Measurements from ENCODE around the gene ELOA.
"Not testable (repeated sequence)": the region's sequence is repeated elsewhere in the genome, so short reads cannot be mapped to it uniquely, and the experiment has no call there.

The ELOA gene, protein sequence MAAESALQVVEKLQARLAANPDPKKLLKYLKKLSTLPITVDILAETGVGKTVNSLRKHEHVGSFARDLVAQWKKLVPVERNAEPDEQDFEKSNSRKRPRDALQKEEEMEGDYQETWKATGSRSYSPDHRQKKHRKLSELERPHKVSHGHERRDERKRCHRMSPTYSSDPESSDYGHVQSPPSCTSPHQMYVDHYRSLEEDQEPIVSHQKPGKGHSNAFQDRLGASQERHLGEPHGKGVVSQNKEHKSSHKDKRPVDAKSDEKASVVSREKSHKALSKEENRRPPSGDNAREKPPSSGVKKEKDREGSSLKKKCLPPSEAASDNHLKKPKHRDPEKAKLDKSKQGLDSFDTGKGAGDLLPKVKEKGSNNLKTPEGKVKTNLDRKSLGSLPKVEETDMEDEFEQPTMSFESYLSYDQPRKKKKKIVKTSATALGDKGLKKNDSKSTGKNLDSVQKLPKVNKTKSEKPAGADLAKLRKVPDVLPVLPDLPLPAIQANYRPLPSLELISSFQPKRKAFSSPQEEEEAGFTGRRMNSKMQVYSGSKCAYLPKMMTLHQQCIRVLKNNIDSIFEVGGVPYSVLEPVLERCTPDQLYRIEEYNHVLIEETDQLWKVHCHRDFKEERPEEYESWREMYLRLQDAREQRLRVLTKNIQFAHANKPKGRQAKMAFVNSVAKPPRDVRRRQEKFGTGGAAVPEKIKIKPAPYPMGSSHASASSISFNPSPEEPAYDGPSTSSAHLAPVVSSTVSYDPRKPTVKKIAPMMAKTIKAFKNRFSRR

DNA sequence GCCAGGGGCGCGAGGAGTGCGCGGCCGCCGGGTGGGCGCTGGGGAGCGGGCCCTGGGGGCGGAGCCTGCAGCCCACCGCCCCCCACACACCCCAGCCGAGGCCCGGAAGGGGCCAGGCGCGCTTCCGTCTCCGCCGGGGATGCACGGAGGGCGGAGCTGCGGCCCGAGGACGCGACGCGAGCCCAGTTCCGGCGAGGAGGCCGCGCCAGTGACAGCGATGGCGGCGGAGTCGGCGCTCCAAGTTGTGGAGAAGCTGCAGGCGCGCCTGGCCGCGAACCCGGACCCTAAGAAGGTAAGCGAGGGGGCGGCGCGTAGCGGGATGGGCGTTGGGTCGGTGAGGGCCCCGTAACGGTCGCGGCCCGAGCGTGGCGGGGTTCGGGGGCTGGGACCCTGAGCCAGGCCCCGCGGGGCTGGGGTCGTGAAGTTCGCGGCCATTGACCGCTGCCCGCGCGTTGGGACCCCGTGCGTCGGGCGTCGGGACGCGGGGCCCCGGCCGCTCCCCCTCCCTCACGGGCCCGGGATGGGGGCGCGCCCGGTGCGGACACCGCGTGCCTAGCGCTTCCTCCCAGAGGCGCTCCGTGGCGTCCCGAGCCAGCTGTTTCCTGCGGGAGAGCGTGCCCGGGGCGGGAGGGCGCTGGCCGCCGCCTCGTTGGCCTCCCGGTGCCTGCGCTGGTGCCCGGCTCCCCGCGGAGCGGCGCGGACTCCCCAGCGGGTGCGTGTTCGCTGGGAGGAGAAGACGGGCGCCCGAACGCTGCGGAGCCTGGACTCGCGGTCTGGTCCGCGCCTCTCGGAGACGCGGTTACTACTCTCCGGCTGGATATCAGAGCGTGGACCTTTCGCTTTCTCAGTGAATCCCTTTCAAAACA lies at the start of gene ELOA:
ELOA (plus strand) TSS at position 185 of the 866 bp plus-strand sequence; CDS start at position 218, 33 bp downstream.
- peak; percentile 88 for DNase-seq

DNA sequence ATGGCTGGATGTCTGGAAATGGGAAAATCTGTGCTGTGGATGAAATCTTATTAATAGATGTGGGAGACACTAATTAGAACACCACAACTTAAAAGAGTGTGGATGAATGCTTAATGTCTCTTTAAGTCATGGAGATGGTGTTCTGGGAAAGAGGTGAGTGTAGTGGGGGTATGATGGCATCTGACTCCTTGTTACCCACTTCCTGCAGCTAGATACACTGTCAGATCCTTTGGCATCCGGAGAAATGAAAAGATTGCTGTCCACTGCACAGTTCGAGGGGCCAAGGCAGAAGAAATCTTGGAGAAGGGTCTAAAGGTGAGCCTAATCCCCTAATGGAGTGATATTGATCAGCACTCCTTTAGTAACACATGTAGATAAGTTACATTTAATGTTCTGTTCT lies 49.7 kb upstream of the ELOA start:
- no peak for DNase-seq

DNA sequence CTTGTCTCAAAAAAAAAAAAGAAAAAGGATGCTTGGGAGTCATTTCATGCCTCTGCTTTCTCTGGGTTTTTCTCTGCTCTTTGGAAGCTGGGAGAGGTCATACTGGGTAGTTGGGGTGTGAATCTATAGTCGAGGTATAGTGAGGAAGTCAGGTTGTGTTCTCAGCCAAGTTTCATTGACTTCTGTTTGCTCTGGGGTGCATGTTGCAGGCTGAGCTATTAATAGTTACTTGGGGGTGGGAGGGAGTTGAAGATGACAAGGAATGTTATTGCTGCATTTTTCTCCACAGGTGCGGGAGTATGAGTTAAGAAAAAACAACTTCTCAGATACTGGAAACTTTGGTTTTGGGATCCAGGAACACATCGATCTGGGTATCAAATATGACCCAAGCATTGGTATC lies 48.9 kb upstream of the ELOA start:
- no peak for DNase-seq

DNA sequence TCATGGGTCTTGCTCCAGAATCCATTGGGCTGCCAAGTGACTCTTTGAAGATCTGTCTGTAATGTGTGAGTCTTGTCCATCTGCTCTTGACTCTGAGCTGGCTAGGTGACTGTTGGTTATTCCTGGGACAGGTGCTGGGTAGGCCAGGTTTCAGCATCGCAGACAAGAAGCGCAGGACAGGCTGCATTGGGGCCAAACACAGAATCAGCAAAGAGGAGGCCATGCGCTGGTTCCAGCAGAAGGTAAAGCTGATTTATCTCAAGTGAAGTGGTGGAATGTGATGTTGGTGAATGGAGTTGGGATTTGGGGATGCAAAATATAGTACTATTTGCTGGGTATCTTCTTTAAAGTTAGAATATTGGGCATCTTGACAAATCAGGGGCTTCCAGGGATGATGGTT lies 47.6 kb upstream of the ELOA start:
- DNase-seq: no peak

DNA sequence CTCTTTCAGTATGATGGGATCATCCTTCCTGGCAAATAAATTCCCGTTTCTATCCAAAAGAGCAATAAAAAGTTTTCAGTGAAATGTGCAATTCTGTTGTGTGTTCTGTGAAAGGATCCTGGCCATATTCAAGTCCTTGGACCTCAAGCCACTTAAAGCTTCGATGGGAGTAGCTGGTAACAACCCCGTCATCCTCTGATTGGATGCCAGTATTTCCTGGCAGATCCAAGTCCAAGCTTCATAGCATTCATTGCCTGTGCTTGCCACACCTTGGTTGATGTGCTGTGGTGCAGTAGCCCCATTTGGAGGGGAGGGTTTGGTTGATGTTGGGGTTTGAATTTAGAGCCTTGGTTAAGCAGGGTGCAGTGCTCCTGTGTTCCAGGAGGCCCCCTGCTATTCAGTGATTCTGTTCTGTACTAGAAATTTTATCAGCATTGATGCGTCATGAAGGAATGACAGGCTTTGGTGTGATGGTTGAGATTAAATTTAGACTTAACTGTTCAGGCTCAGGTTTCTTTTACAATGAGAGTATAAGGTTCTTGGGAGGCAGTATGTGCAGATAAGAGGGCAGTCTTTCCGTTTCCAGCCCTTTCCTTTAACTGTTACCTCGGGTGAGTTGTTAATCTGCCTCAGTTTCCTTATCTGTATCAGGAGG lies 46.8 kb upstream of the ELOA start:
- DNase-seq: no peak

DNA sequence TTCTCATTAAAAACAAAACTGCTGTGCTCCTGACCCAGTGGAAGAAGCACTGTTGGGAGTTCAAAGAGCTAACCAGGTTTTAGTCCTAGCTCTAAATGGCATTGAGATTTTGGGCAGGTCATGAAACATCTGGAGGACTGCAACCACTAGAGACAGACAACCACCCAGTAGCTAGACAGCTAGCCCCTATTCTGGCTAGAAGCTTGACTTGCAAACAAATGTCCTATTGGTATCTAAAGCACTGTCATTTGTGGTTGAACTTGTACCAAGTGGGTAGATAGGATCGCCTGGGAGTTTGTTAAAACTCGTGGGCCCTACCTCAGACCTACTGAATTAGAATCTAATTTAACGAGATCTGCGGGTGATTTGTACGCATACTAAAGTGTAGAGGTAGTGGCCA lies 44.8 kb upstream of the ELOA start:
- DNase-seq: no peak

DNA sequence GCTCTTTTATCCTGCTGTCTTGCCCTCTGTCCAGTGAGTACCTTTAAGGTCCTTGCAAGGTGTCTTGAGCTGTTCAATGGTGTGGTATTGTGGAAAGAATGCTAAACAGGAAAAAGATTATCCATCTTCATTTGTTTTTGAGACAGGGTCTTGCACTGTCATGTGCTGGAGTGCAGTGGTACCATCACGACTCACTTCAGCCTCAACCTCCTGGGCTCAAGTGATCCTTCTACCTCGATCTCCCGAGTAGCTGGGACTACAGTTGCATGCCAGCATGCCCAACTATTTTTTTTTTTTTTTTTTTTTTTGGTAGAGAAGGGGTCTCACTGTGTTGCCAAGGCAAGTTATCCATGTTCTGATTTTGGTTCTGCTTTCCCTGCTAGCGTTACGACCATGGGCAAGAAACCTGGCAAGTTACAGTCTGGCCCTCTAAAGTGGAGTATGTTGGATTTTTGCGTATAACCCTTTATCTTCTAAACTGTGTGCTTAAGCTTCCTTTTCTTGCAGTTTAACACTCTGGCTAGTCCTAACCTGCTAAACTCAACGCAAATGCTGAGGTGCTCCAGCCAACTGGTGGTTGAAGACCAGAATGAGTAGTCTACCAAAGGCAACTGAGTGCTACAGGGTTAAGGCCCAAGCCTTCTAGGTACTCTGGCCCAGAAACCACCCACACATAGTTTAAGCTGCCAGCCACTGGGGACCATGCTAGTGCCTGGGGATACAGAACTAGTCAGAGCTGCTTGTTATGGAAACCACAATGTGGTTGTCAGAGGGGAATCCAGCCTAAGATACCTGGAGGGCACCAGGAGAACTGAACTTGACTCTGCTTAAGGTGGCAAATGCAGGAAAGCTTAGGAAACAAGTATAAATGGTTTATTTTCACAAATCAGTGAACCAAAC lies 43.7 kb upstream of the ELOA start:
- peak; percentile 41 for DNase-seq

DNA sequence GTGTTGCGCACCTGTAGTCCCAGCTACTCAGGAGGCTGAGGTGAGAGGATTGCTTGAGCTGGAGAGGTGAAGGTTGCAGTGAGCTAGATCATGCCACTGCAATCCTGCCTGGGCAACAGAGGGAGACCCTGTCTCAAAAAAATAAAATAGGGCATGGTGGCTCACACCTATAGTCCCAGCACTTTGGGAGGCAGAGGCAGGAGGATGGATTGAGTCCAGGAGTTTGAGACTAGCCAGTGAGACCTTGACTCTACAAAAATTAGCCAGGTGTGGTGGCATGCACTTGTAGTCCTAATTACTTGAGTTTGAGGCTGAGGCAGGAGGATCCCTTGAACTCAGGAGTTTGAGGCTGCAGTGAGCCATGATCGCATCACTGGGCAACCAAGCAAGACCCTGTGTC lies 42.0 kb upstream of the ELOA start:
- no peak for DNase-seq

DNA sequence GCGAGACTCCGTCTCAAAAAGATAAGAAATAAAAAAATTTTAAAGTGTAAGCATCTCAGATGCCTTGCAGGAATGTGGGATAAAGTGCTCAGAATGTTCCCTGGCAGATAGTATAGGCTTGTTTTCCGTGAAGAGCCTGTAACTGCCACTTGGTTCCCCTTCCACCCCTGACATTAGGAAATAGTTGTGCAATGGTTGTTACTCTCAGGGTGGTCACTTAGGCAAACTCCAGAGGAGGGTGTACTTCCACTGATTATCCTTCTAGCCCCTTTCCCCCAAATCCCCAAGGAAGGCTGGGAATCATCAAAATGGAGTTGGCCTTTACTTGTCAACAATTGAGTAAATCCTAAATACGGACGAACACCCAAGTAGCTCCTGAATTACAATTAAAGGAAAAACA lies 41.3 kb upstream of the ELOA start:
- DNase-seq: no peak

DNA sequence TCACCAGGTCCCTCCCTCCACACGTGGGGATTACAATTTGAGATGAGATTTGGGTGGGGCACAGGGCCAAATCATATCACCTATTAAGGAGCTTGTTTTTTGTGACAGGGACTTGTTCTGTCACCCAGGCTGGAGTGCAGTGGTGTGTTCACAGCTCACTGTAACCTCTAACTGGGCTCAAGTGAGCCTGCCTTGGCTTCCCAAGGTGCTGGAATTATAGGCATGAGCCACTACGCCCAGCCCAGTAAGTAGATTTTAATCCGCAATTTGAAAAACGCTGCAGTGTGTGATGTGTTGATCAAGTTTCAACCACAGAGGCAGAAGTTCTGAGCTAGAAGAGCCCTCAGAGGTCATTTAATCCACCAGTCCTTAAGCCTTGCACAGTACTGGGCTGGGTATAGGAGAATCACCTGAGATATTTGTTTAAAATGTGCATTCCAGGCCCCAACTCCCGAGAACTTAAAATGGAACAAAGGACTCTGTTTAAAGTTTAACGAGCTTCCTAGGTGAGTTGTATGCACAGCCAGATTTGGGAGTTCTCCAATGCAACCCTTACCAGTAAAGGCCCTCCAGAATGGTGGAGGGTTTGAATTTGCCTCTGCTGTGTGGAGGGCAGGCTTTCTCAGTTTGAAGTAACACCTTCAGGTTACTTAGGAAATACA lies 38.3 kb upstream of the ELOA start:
- no peak for DNase-seq

DNA sequence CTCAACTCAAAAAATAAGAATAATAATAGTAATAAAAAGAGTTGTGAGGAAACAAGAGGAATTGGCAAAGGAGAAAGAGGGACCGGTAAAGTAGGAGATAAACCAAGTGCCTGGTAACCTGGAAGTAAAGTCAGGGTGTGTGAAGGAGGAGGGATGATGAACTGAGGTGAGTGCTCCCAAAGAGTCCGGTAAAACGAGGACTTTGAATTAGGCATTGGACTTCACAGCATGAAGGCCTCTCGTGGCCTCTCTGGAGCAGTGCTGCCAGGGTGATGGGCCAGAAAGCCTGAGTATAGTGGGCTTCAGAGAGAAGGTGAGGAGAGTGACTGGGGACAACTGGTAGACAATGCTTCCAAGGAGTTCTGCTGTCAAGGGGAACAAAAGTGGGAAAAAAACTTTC lies 34.0 kb upstream of the ELOA start:
- no peak for DNase-seq

DNA sequence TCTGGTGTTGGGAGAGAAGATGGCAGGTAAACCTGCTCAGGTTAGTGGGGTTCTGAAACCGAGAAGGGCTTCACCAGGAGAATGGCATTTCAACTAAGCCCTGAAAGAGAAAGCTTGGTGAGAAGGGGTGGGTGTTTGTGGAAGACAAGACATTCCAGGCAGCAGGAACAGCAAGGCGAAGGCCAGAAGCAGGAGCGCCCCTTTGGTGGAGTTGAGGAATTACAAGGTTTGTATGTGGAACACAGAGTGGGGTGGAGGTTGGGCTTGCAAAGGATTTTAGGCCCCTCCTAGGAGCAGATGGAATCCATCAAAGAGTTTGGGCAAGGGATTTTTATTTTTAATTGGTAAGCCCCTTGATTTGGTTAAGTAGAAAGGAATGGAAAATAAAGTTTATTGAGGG lies 24.8 kb upstream of the ELOA start:
- no peak for DNase-seq

DNA sequence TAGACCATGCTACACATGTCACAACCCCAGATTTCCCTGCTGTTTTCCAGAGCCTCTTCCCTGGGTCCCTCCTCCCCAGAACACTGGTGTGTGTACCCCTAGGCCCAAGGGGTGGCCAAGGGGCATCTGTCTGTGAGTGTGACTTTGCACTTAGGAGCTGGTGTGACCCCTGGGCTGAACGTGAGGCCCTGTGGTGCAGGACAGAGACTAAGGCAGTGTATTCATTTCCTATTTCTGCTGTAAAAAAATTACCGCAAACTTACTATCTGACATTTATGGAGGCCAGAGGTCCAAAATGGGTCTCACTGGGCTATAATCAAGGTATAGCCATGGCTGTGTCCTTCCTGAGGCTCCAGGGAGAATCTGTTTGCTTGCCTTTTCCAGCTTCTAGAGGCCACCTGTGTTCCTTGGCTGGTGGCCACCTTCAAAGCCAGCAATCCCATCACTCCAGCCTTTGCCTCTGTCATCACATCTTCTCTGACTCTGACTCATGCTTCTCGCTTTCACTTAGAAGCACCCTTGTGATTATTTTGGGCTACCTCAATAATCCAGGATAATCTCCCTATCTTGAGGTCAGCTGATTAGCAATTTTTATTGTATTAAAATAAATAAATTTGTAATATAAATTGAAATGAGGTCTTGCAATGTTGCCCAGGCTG lies 24.0 kb upstream of the ELOA start:
- peak; percentile 34 for DNase-seq

DNA sequence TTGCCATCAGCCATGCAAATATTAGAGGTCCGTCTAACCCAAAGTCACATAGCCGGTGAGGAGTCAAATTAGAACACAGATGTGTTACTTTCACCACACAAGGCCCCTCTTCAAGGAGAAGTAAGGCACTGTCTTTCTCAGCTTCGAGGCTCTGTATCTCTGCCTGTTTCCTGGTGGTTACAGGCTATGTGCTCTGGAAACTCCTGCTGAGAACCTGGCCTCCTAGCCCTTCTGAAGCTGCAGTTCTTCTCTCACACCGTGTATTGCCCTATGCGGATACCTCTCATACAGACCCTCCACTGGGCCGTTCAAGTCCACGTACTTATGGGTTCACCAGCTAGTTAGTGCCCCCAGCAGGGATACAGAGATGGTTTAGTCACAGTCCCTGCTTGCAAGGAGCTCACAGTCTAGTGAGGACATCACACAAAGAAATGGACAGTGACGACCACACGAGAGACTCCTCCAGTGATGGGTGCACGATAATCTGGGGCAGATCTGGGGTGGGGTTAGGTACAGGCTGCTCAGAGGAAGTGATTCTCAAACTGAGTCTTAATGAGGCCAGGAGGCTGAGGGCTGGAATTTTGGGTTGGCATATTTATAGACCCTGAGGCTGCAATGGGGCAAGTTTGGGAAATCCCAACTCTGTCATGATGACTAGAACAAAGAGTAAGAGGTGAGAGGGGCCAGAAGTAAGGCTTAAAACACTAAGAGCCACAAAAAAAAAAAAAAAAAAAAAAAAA lies 22.8 kb upstream of the ELOA start:
- peak; percentile 73 for DNase-seq

DNA sequence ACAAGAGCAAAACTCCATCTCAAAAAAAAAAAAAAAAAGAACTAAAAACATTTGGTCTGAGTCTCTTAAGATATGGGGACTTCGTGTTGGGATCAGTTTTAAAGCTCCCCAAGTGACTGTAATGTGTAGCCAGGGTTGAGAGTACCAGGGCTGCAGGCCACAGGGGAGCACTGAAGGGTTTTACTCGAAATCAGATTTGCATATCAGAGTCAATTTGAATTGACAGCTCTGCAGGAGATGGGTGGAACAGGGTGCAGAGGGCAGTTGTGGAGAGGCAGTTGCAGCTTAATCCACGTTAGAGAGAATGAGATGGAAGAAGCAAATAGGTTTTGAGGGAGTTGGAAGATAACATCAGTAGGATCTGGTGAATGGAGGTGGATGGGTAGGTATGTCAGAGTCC lies 20.6 kb upstream of the ELOA start:
- no peak for DNase-seq

DNA sequence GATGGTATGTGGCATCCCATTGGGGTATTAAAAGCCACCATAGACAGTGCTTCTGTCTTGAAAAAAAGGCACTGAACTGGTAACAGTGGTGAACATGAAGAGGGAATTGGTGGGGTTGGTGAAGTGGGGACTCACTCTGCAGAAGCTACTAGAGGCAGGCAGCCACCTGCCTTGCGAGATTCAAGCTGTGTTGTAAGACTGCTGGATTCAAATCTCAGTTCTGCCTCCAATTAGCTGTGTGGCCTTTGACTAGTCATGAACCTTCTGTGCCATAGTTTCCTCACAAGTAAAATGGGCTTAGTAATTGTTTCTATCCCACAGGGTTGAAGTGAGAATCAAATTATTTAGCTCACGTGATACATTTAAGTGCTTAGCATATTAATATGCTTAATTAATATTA lies 16.6 kb upstream of the ELOA start:
- no peak for DNase-seq

DNA sequence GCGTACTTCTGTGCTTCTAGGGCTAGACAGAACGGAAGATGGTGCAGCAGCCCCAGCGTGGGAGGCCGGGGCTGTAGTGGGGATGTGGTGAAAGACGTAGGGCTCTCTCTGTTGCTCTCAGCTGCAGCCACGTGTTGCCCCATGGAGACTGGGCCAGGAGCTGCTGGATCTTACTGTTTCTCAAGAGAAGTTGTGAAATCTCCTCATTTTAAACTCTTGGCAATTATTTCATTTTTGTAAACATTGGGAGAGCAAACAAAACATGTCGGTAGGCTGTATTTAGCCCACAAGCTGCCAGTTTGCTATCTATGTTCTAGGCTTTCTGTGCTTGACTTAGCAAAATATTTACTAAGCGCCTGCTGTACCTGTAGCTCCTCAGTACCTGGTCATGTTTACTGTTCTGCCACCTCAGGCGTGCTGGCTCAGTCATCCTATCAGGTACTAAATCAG lies 15.9 kb upstream of the ELOA start:
- no peak for DNase-seq

DNA sequence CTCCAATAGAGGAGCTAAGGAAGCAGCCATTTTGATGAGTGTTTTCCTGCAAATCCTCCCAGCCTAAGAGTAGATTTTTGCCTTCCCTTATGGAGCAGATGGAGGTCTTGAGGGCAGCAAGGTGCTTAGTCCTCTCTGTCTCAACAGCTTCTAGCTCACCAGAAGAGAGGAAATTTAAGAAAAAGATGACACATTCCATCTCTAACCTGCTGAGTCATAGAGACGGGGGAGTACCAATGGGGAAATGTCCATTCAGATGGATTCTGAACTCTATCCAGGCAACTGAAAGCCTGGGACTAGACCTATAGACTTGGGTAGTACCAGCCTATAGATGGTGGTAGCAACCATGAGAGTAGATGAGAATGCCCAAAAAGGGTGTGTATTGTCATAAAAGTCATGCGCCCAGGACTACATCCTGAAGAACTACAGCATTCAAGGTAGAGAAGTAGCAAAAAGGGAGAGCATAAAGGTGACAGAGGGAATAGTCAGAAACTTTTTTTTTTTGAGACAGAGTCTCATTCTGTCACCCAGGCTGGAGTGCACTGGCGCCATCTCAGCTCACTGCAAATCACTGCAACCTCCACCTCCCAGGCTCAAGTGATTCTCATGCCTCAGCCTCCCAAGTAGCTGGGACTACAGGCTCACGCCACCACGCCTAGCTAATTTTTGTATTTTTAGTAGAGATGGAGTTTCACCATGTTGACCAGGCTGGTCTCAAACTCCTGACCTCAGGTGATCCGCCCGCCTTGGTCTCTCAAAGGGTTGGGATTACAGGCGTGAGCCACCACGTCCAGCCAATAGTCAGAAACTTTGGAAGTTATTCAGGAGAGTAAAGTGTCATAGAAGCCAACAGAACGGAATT lies 10.7 kb upstream of the ELOA start:
- DNase-seq: no peak

DNA sequence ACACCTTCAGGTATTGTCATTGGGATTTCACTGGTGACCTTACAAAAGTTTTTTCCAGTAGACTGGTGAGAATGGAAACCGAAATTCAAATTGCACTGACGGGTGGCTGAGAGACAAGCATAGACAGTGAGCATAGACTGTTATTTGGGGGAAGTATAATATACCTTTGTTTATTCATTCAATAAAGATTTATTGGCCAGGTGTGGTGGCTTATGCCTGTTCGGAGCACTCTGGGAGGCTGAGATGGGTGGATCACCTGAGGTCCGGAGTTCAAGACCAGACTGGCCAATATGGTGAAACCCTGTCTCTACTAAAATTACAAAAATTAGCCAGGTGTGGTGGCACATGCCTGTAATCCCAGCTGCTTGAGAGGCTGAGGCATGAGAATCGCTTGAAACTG lies 10.0 kb upstream of the ELOA start:
- DNase-seq: not testable (repeated sequence)
